GM21619 (cell line): Measurements from ENCODE around the gene CFAP251.

Experiments used
- ATAC-seq: cut with Tn5 transposase; IDR thresholded peaks from one replicate; pipeline ENCODE4 v1.9.1; 2021; ENCODE audit not compliant: unreplicated experiment

The CFAP251 gene

DNA sequence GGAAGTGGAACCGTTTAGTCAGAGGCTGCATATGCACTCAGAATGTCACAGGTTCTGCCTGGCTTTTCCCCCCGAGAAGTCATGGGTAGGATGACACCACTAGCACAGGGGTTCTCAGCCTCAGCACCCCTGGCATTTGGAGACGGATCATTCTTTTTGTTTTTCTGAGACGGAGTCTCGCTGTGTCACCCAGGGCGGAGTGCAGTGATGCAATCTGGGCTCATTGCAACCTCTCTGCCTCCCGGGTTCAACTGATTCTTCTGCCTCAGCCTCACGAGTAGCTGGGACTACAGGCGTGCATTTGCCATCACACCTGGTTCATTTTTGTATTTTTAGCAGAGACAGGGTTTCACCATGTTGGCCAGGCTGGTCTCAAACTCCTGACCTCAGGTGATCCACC lies 131.4 kb downstream of the CFAP251 start:
- ATAC-seq: no peak

DNA sequence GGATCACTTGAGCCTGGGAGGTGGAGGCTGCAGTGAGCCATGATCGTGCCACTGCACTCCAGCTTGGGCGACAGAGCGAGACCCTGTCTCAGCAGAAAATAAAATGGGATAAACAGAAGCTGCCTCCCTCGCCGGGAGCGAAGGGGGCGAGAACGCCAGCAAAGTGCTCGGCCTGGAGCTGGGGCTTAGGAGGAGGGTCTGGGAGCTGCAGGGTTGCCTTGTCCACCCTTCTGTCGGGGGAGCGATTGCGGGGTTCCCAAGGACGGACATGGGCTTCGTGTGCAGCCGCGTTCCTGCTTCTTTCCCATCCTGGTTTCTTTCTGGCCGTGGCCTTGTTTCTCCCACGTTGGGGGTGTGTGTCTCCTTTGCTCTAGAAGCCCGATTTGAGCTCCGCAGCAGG lies 132.3 kb downstream of the CFAP251 start:
- no peak for ATAC-seq

DNA sequence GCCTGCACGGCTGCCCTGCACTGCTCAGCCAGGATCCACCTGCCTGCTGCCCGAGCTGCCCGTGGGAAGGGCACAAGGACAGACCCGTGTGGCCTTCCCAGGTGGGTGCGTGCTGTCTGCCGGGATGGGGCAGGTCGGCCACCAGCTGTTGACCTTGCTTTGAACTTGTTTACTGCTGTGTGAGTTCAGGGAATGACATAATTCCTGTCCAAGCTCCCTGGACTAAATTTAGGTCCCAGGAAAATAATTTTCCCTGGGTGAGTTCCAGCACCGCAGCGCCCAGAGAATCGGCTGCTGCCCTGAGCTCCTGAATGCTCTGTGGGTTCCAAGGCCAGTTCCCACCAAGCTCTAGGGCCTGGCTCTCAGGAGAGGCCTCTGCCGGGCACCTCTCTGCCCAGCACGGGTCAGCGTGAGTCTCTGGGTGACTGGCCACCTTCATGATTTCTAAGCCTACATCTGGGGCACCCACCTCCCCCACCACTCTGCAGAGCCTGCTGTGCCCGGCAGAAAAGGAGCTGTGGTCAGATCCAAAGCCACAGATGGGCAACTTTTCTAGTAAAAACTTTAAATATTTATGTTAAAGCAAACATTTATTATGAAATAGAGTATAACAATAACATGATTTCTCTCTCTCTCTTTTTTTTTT lies 133.0 kb downstream of the CFAP251 start:
- ATAC-seq: no peak

DNA sequence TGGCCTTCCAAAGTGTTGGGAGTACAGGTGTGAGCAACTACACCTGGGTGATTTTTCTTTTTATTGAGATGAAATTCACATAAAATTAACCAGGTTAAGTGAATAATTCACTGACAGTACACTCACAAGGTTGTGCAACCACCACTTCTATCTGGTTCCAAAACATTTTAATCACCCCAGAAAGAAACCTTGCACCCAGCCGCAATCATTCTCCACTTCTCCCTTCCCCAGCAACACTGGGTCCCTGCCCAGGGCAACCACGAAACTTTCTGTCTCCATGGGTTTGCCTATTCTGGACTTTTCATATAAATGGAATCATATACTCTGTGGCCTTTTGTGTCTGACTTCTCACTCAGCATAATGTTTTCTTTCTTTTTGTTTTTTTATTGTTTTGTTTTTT lies 133.9 kb downstream of the CFAP251 start:
- no peak for ATAC-seq
